SK-N-SH (cell line): ENCODE results near the gene STARD8. TPM values are rescaled to one million over a fixed set of nuclear protein-coding genes. Genes with fewer than 3 reads are reported as not detected.

Source experiments
- CTCF ChIA-PET: fragments of 300-600, 350-600 bp; formaldehyde crosslinking; extraction: SDS; loops from one replicate; lab custom pipeline; 2021; lab: Yijun Ruan, JAX
- POLR2A ChIA-PET: fragments of 350-600 bp; sonication (Branson Sonifier 250); formaldehyde crosslinking; extraction: SDS; loops from one replicate; lab custom pipeline; 2020; ENCODE audit warnings: antibody characterized with exemption, inconsistent platforms; lab: Yijun Ruan, JAX
- DNase-seq: peaks from one replicate; pipeline ENCODE4 v3.0.0; 2012
- H2AFZ ChIP-seq: fragments of 200-600 bp; sonication (generic); 2 replicates; pipeline ENCODE4 v1.8.1; 2016; ENCODE audit warnings: antibody characterized with exemption, mild to moderate bottlenecking, low read depth
- H3F3A ChIP-seq: fragments of 200-600 bp; sonication (generic); replicated peaks from 2 replicates; pipeline ENCODE3; 2016; ENCODE audit warnings: antibody characterized with exemption, mild to moderate bottlenecking; ENCODE audit not compliant: insufficient read depth
- H3K27ac ChIP-seq, 2 experiments: fragments of 200-500 bp in 1 of 2; fragments of 200-600 bp in 1 of 2; sonication (Bioruptor generic) in 1 of 2; sonication (generic), shearing (Covaris generic) in 1 of 2; 2 replicates each; pipeline versions ENCODE4 v1.5.1 to v1.6.1; 2014 to 2016; ENCODE audit warnings: low read depth in 2 of 2, inconsistent platforms in 1 of 2, low read length in 1 of 2, mild to moderate bottlenecking in 1 of 2, mixed read lengths in 1 of 2
- H3K27me3 ChIP-seq: fragments of 200-600 bp; sonication (generic), shearing (Covaris generic); 2 replicates; pipeline ENCODE4 v1.6.1; 2016; ENCODE audit warnings: mixed run types; ENCODE audit not compliant: insufficient read depth
- H3K36me3 ChIP-seq, 2 experiments: fragments of 200-500 bp in 1 of 2; fragments of 200-600 bp in 1 of 2; sonication (Bioruptor generic) in 1 of 2; sonication (generic) in 1 of 2; replicated peaks in 1 of 2; 2 replicates each; pipeline versions ENCODE3 to v1.5.1; 2014 to 2016; ENCODE audit warnings: low read length in 1 of 2, mild to moderate bottlenecking in 1 of 2; ENCODE audit not compliant: insufficient read depth in 2 of 2, control insufficient read depth in 1 of 2
- H3K4me1 ChIP-seq, 2 experiments: fragments of 200-500 bp in 1 of 2; fragments of 200-600 bp in 1 of 2; sonication (Bioruptor generic) in 1 of 2; sonication (generic), shearing (Covaris generic) in 1 of 2; 2 replicates each; pipeline versions ENCODE4 v1.5.1 to v1.6.1; 2014 to 2016; ENCODE audit warnings: low read depth in 1 of 2, low read length in 1 of 2, mixed run types in 1 of 2; ENCODE audit not compliant: insufficient read depth in 2 of 2, control insufficient read depth in 1 of 2
- H3K4me2 ChIP-seq: fragments of 200-600 bp; sonication (generic), shearing (Covaris generic); 2 replicates; pipeline ENCODE4 v1.6.1; 2017; ENCODE audit warnings: mixed run types
- H3K4me3 ChIP-seq, 2 experiments: fragments of 200-500 bp in 1 of 2; fragments of 200-600 bp in 1 of 2; sonication (Bioruptor generic) in 1 of 2; sonication (generic), shearing (Covaris generic) in 1 of 2; 2 replicates each; pipeline versions ENCODE4 v1.5.1 to v1.8.1; 2014 to 2016; ENCODE audit warnings: low read depth in 2 of 2, inconsistent platforms in 1 of 2, low read length in 1 of 2, mild to moderate bottlenecking in 1 of 2, mixed read lengths in 1 of 2, moderate library complexity in 1 of 2
- H3K79me2 ChIP-seq: fragments of 200-600 bp; sonication (generic); 2 replicates; pipeline ENCODE4 v1.8.1; 2017; ENCODE audit warnings: mild to moderate bottlenecking; ENCODE audit not compliant: insufficient read depth
- H3K9ac ChIP-seq: fragments of 200-600 bp; sonication (generic); 2 replicates; pipeline ENCODE4 v1.6.1; 2017; ENCODE audit warnings: mixed run types
- H3K9me2 ChIP-seq: fragments of 200-600 bp; sonication (generic); 2 replicates; pipeline ENCODE4 v1.6.1; 2017; ENCODE audit warnings: mixed run types
- H3K9me3 ChIP-seq: fragments of 200-600 bp; sonication (generic); 2 replicates; pipeline ENCODE4 v1.6.1; 2017; ENCODE audit warnings: mixed run types, mild to moderate bottlenecking, moderate library complexity
- H4K20me1 ChIP-seq: fragments of 200-600 bp; sonication (generic); 2 replicates; pipeline ENCODE4 v1.6.1; 2017; ENCODE audit warnings: mild to moderate bottlenecking, mixed run types; ENCODE audit not compliant: insufficient read depth
- ELF1 ChIP-seq: IDR thresholded peaks from 2 replicates; pipeline ENCODE4 v1.4.0; 2012
- EP300 ChIP-seq, 2 experiments: IDR thresholded peaks; 2 replicates each; pipeline versions ENCODE4 v1.4.0 to v1.6.1; 2012; ENCODE audit warnings: borderline replicate concordance in 1 of 2, low read depth in 1 of 2, low read length in 1 of 2
- FOSL2 ChIP-seq: IDR thresholded peaks from 2 replicates; pipeline ENCODE4 v1.4.0; 2012; ENCODE audit warnings: low read depth, mild to moderate bottlenecking, moderate library complexity, borderline replicate concordance
- GATA2 ChIP-seq: sonication (generic); formaldehyde crosslinking; IDR thresholded peaks from 2 replicates; pipeline ENCODE4 v1.5.0; 2020; ENCODE audit warnings: mild to moderate bottlenecking, missing genetic modification reagents
- IRF3 ChIP-seq: fragments of 150-350 bp; IDR thresholded peaks from 2 replicates; pipeline ENCODE4 v1.6.1; 2016; ENCODE audit warnings: mild to moderate bottlenecking, low read depth, low read length
- MEF2A ChIP-seq: IDR thresholded peaks from 2 replicates; pipeline ENCODE4 v1.4.0; 2012; ENCODE audit warnings: low read depth, borderline replicate concordance
- RCOR1 ChIP-seq: fragments of 150-350 bp; IDR thresholded peaks from 2 replicates; pipeline ENCODE4 v1.6.1; 2017; ENCODE audit warnings: antibody characterized with exemption, low read length
- REST ChIP-seq: IDR thresholded peaks from 2 replicates; pipeline ENCODE4 v1.6.1; 2012; ENCODE audit warnings: mild to moderate bottlenecking, low read depth, low read length, moderate library complexity
- RXRA ChIP-seq: IDR thresholded peaks from 2 replicates; pipeline ENCODE4 v1.4.0; 2012; ENCODE audit warnings: low read depth, mild to moderate bottlenecking, borderline replicate concordance
- SMC3 ChIP-seq: IDR thresholded peaks from 2 replicates; pipeline ENCODE4 v1.6.1; 2012; ENCODE audit warnings: low read depth, low read length, improper control_type of control experiment
- TAF1 ChIP-seq: IDR thresholded peaks from 2 replicates; pipeline ENCODE4 v1.6.1; 2012; ENCODE audit warnings: low read depth, mild to moderate bottlenecking, low read length, moderate library complexity, borderline replicate concordance
- TEAD4 ChIP-seq: IDR thresholded peaks from 2 replicates; pipeline ENCODE4 v1.4.0; 2012; ENCODE audit warnings: mild to moderate bottlenecking, borderline replicate concordance; ENCODE audit not compliant: insufficient read depth
- USF1 ChIP-seq: IDR thresholded peaks from 2 replicates; pipeline ENCODE4 v1.4.0; 2012; ENCODE audit warnings: low read depth, borderline replicate concordance
- USF2 ChIP-seq: fragments of 150-350 bp; IDR thresholded peaks from 2 replicates; pipeline ENCODE4 v1.6.1; 2017; ENCODE audit warnings: antibody characterized with exemption, low read length, low read depth, borderline replicate concordance
- YY1 ChIP-seq: IDR thresholded peaks from 2 replicates; pipeline ENCODE4 v1.4.0; 2012; ENCODE audit warnings: low read depth, mild to moderate bottlenecking
- WGBS: methylation state at CpG from one replicate; pipeline ENCODE4 v1.1.6; 2017; ENCODE audit warnings: low lambda C conversion rate; 5-methylcytosine and 5-hydroxymethylcytosine counted together
- polyA plus RNA-seq, 3 experiments: library from polyadenylated mRNA; depleted of rRNA; stranded (reverse); fragments of >200 nt; gene quantifications; 2 replicates each; pipeline ENCODE4 v1.2.3, GENCODE V29; 2012

STARD8 gene
- polyA plus RNA-seq, 1 of the 3 experiments (the other 2 are of a cell fraction), result 2.6 TPM

- WGBS, result 27% methylated on average over 7 of the region's 7 CpGs
- H3F3A ChIP-seq, result no peaks in the 10 kb centered on the region
- no peaks in the 10 kb centered on the region for H4K20me1 ChIP-seq
- no peaks in the 10 kb centered on the region for H3K9me3 ChIP-seq
- CTCF ChIA-PET, result interaction anchor here (1.2 kb wide), 1 partner anchor 15 kb away, joined by 3 read pairs; no protein-coding TSS in a partner anchor
- DNase-seq, result no peak
- H3K4me3 ChIP-seq, result no peak overlapping the region
- peaks cover 12% of the 10 kb centered on the region for H3K27me3 ChIP-seq
- H3K9me2 ChIP-seq, result no peaks in the 10 kb centered on the region
- no peaks in the 10 kb centered on the region for H3K36me3 ChIP-seq
- no peak overlapping the region for H3K9ac ChIP-seq
- POLR2A ChIA-PET, result no interaction called here
- no peaks in the 10 kb centered on the region for H3K79me2 ChIP-seq
- H3K27ac ChIP-seq, result no peak overlapping the region
- TF ChIP-seq ELF1, result no peak
- no peak for TF ChIP-seq REST
- no peak for TF ChIP-seq SMC3
- no peak for TF ChIP-seq TEAD4
- no peak for TF ChIP-seq USF2
- no peak for TF ChIP-seq MEF2A
- TF ChIP-seq USF1, result no peak
- no peak for TF ChIP-seq EP300 (IDR thresholded peaks at IDR 0.05; ENCODE audit: borderline replicate concordance in 1 of 2, low read depth in 1 of 2, low read length in 1 of 2)
- TF ChIP-seq GATA2, result no peak
- TF ChIP-seq TAF1, result no peak
- no peak for TF ChIP-seq YY1
- no peak for TF ChIP-seq FOSL2
- TF ChIP-seq RCOR1, result no peak
- no peak for TF ChIP-seq IRF3
- no peak for TF ChIP-seq RXRA
- H3K4me1 ChIP-seq, result no peaks in the 10 kb centered on the region
- H2AFZ ChIP-seq, result no peak overlapping the region
- H3K4me2 ChIP-seq, result no peak overlapping the region
Observed at GRCh38 chrX:68748030-68748429, 100.6 kb downstream of the STARD8 start.
